ENCODE results near the gene NPFFR1.
A peak's percentile ranks its signal among the peaks of the same experiment; 100 is the strongest.

Gene NPFFR1

GRCh38 chr10:70306886-70307520, 23.2 kb upstream of the NPFFR1 start:
- DNase-seq (ENCODE audit: low read depth), result no peak
- H3K4me3 ChIP-seq (replicated peaks; ENCODE audit: low read depth, low read length), result no peak overlapping the region
- TF ChIP-seq CTCF (IDR thresholded peaks at IDR 0.05; ENCODE audit: low read length, missing control alignments), result no peak

- no peak overlapping the region for H3K4me3 ChIP-seq (replicated peaks; ENCODE audit: low read depth, low read length)
- no peak for TF ChIP-seq CTCF (IDR thresholded peaks at IDR 0.05; ENCODE audit: low read length, missing control alignments)
- DNase-seq (ENCODE audit: low read depth), result no peak
Measured at GRCh38 chr10:70306181-70306705, 22.4 kb upstream of the NPFFR1 start.

GRCh38 chr10:70303730-70304129, 19.9 kb upstream of the NPFFR1 start:
- no peak overlapping the region for H3K4me3 ChIP-seq (replicated peaks; ENCODE audit: low read depth, low read length)
- DNase-seq (ENCODE audit: low read depth), result no peak
- TF ChIP-seq CTCF (IDR thresholded peaks at IDR 0.05; ENCODE audit: low read length, missing control alignments), result no peak

GRCh38 chr10:70302292-70302691, 18.5 kb upstream of the NPFFR1 start:
- no peak for TF ChIP-seq CTCF (IDR thresholded peaks at IDR 0.05; ENCODE audit: low read length, missing control alignments)
- no peak overlapping the region for H3K4me3 ChIP-seq (replicated peaks; ENCODE audit: low read depth, low read length)
- peak; percentile 86 for DNase-seq (ENCODE audit: low read depth)

GRCh38 chr10:70300908-70301597, 17.2 kb upstream of the NPFFR1 start:
- H3K4me3 ChIP-seq (replicated peaks; ENCODE audit: low read depth, low read length), result no peak overlapping the region
- no peak for DNase-seq (ENCODE audit: low read depth)
- no peak for TF ChIP-seq CTCF (IDR thresholded peaks at IDR 0.05; ENCODE audit: low read length, missing control alignments)

GRCh38 chr10:70300461-70300860, 16.7 kb upstream of the NPFFR1 start:
- no peak for TF ChIP-seq CTCF (IDR thresholded peaks at IDR 0.05; ENCODE audit: low read length, missing control alignments)
- DNase-seq (ENCODE audit: low read depth), result no peak

More at GRCh38 chr10:70300461-70300860, 16.7 kb upstream of the NPFFR1 start:
- H3K4me3 ChIP-seq (replicated peaks; ENCODE audit: low read depth, low read length), result no peak overlapping the region

Measured in fibroblast of pulmonary artery (primary cell).